Activated naive CD8-positive, alpha-beta T cell treated with anti-CD3 and anti-CD28 coated beads, Interleukin-2, amount 50 U/mL, for 16 hours (primary cell): ENCODE data around the gene CDH18.

Experiments
- DNase-seq: peaks from one replicate; pipeline ENCODE4 v3.0.0-alpha.2; 2020; ENCODE audit warnings: low read depth, low spot score

Gene CDH18

DNA sequence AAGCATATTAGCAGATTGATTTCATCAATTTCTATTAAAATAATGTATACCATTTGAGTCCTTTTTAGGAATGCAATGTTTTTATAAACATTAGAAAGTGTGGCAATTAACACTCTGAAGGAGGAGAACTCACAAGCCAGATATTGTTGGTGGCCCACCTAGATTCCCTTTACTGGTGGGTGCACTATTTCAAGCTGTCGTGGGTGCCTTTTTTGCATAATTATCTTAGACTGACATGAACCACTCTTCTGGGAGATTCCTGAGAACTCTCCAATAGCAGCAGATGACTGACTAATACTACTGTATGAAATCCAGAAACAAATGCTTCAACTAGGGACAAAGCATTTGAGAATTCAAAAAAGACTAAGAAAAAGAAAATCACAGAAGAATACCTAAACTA lies 526.0 kb downstream of the CDH18 start:
- no peak for DNase-seq

DNA sequence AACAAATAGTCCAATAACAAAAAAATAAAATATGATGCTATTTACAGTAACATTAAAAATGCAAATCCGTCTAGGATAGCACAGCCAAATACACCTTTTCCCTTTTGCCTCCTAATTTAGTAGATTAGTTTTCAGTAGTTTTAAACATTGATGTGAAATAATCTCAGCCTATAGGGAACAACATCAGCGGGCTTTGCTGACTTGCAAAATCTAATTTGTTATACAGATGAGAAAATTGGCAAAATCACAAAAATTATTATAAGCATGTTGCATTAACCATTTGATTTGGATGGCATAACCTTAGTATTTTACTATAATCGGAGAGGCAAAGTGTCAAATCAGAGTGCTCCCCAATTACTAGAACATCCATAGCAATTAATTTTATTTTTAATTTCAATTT lies 563.5 kb downstream of the CDH18 start:
- no peak for DNase-seq
